Inflammatory macrophage (primary cell): Measurements from ENCODE around the gene LARP4B.

Source experiments
- DNase-seq, 2 donors: peaks; one replicate each; pipeline ENCODE4 v3.0.0-alpha.2; 2020 to 2022

The LARP4B gene

DNA sequence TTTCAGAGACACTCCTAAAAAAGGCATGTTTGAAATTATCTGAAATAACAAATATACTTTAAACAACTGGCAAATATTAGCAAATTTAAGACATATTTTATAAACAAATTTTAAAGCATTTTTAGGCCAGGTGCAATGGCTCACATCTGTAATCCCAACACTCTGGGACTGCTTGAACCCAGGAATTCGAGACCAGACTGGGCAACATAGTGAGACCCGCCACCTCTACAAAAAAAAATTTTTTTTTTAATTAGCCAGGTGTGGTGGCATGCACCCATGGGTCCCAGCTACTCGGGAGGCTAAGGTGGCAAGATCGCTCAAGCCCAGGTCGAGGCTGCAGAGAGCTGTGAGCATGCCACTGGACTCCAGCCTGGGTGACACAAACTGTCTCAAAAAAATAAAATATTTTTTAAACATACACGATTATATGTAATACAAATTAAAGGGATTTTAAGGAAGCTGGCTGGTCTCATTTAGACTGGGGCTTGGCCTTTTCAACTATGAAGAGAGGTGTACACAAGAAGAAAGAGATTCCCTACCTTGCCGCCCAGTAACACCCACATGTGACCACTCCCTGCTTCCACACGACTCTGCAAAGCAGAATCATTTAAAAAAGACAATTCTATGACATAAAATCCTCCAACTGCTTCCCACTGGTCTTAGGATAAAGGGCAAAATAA, 7.5 kb downstream of the LARP4B start:
- DNase-seq: no peak

DNA sequence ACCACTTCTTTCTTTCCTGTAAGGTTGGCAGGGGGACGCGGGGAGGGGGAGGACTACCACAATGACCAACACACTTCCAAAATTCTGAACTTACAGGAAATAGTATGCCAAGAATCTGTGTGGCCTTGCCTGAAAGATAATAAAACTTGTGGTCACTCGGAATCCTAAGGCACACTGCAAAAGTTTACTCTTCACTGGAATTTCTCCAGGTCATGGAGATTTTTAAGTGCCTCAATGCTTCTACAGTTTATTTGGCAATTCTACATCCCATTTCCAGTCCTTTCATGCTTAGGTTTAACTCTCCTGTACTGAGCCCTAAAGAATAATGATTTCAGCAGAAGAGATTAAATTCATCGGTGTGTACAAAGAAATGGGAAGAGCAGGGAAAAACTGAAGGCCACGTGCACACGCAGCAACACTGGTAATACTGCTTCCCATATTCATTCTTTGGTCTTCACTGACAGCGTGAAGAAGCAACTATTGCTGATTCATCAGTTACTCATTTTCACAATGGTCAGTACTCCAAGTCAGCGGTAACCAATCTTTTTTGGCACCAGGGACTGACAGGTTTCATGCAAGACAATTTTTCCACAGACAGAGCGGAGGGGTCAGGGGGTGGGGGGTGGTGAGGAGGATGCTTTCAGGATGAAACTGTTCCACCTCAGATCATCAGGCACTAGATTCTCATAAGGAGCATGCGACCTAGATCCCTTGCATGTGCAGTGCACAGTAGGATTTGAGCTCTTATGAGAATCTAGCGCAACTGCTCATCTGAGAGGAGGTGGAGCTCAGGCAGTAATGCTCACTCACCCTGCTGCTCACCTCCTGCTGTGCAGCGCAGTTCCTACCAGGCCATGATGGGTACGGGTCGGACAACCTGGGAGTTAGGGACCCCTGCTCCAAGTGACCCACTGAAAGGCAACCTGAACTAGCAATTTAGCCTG, 9.8 kb downstream of the LARP4B start:
- DNase-seq: peak in 1 of 2 donors; percentile 30

DNA sequence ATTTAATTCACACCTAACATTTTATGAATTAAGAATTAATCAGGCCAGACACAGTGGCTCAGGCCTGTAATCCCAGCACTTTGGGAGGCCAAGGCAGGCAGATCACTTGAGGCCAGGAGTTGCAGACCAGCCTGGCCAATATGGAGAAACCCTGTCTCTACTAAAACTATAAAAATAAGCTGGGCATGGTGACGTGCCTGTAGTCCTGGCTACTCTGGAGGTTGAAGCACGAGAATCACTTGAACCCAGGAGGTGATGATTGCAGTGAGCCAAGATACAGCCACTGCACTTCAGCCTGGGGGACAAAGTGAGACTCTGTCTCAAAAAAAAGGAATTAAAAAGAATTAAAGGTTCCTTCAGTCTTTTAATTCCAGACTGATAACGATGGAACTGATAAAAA, 11.1 kb downstream of the LARP4B start:
- no peak for DNase-seq

DNA sequence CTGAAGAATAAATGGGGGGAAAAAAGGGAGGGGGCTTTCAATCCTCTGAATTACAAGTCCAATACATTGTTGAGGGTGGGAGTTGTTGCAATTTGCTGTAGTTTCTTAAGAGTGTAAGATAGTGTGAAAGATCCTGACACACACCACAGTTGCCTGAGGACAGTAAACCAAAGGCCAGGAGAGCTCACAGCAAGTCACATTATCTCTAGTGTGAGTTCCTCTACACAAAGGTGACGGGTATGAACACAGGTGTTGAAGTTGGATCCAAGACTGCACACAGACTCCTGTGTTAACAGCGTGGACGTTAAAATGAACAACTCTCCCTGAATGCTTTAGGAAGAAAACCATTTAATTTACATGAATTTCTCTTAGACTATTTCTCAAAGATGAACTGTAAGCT, 12.0 kb downstream of the LARP4B start:
- no peak for DNase-seq

DNA sequence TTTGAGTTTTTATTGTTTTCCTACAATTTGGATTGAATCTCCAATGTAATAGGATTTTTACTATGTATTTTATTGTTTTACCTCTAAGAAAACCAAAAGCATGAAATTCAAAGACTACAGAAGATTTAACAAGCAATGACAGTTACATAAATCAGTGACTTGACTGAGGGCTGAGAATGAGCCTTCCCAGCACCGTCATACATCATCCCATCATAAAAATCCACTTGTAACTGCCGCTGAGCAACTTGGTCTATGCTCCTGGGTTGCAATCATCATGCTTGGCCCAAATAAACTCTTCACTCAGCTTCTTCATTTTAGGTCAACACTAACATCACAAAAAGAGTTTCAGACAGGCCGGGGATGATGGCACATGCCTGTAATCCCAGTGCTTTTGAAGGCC, 13.5 kb downstream of the LARP4B start:
- no peak for DNase-seq

DNA sequence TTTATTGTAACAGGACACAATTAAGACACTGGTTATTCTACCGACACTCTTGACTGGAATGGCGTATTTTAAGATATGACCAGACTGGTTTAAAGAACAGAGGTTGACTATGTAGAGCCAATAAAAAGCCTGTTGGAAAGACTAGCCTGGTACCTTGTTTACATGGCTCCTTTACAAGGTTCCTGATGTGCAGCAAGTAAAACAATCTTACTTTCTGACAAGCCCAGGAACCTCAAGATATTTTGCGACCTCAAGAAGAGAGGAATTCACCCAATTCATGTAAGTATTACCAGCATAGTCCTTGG, 14.1 kb downstream of the LARP4B start:
- no peak for DNase-seq

DNA sequence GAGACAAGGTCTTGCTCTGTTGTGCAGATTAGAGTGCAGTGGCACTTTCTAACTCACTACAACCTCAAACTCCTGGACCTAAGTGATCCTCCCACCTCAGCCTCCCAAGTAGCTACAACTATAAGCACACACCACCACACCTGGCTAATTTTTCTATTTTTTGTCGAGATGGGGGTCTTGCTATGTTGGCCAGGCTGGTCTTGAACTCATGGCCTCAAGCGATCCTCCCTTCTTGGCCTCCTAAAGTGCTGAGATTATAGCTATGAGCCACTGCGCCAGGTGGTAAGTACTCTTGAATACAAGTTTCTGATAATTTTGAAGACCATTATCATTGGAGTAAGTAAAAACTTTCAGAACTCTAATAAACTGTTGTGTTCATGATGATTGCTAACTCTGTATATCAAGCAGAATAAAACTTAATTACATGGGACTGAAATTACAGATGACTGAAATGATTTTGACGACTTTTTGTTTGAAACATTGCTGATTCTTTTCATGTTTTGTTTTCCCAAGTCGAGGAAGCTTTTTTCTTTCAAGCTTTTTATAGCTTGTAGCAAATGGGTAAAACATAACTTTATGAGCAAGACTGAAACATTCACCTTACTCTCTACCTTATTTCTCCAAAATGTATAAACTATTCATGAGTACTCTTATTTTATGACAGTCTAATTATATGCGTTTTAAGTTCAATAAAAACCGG, 14.6 kb downstream of the LARP4B start:
- no peak for DNase-seq

DNA sequence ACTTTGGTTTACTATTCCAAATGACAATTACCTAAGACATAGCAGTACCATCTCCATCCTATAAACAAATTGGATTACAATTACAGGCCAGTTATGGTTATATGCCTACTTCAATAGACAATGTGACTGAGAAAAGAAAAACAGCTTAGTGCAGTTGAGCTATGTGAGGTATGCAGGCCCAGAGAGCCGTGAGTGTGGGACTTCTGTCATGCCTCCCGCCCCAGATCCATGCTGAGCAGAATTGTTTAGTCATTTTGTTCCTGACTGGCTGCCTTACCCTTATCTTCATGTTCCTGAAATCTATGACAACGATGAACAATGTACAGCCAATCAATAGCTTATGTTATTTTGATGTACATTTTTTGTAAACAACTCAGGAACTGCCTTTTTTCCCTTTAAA, 21.7 kb downstream of the LARP4B start:
- DNase-seq: no peak

DNA sequence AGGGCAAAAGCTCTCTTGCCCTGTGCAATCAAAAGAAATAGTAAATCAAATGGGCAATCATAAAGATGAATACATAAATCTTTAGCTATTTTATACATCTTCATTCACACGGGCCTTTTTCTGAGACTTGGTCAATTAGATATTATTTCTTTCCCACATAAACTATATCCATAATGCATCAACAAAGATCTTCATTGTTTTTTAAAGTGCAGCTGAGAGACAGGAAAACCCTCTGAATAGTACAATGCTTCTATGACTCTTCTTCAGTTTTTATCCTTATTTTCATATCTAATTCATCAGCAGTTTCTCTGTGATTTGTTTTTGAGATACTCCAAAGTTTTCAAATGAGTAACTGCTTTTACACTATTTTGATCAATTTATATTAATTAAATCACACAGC, 25.5 kb downstream of the LARP4B start:
- no peak for DNase-seq

DNA sequence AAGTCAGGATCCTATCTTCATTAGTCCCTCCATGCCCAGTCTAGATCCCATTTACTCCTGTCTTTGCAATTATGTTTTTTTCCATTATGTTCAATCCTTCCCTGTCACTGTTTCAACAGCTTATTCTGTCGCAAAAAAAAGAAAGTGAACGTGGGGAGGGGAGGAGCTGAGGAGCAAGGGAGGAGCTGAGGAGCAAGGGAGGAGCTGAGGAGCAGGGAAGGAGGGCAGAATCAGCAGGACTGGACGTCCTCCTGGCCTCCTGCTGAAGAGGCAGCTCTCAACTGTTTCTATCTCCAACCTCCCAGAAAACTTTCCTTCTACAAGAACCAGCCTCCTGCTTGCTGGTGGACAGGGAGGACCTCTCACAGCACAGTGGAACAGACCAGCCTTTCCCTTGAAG, 26.0 kb downstream of the LARP4B start:
- DNase-seq: no peak

DNA sequence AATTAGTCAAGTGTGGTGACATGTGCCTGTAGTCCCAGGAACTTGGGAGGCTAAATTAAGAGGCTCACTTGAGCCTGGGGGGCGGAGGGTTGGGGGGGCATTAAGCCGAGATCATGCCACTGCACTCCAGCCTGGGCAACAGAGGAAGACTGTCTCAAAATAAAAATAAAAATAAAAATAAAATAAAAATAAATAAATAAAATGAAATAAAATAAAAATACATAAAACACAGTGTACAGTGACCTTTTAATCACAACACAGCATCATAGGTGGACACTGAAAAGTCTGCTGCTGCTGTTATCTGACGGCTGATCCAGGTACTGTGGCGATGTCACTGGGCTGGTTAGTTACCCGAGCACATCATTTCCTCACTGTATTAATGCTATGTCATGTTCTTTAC, 27.1 kb downstream of the LARP4B start:
- DNase-seq: no peak

DNA sequence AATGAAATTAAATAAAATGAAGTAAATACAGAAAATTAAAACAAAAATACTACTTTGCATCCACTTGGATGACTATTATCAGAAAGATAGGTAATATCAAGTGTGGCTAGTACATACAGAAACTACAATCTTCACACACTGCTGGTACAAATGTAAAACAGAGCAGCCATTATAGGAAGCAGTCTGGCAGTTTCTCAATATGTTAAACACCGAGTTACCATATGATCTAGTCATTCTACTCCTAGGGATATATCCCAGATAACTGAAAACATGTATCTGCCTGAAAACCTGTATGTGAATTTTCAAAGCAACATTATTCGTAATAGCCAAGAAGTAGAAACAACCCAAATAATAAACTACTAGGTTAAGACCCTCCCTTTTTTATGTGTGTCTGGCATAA, 33.4 kb downstream of the LARP4B start:
- DNase-seq: no peak

DNA sequence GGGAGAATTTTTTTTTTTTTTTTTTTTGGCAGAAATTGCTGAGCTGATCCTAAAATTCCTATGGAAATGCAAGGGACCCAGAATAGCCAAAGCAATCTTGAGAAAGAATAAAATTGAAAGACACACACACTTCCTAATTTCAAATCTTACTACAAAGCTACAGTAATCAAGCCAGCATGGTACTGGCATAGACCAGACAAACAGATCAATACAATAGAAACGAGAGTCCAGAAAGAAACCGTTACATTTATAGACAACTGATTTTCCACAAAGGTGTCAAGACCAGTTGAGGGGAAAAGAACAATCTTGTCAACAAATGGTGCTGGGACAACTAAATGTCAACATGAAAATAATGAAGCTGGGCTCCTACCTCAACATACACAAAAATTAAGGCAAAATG, 34.5 kb downstream of the LARP4B start:
- no peak for DNase-seq

DNA sequence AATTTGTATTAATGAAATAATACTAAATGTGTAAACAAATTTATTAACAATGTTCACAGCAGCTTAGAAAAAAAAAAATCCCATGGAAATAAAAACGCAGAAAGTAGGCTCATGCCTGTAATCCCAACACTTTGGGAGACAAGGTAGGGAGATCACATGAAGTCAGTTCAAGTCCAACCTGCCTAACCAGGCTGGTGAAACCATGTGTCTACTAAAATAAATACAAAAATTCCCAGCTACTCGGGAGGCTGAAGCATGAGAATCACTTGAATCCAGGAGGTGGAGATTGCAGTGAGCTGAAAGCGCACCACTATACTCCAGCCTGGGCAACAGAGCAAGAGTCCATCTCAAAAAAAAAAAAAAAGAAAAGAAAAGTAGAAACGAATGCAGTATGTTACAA, 36.2 kb downstream of the LARP4B start:
- DNase-seq: no peak

DNA sequence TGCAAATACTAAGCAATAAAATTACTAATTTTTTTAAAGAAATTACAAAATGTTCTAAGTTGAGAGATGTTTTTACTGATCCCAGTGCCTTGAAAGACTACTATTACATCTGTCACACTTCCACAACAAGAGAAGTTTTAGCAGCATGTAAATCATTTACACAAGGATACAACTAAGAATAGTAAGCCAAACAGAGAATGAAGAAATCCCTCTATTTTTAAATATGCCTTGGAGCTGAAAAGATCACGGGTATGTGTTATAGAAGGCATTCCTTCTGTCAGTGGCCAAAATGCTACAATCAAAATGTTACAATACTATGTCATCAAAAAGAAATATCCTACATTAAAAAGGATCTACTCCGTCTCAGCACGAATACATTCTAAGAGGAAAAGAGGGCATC, 52.6 kb downstream of the LARP4B start:
- no peak for DNase-seq

DNA sequence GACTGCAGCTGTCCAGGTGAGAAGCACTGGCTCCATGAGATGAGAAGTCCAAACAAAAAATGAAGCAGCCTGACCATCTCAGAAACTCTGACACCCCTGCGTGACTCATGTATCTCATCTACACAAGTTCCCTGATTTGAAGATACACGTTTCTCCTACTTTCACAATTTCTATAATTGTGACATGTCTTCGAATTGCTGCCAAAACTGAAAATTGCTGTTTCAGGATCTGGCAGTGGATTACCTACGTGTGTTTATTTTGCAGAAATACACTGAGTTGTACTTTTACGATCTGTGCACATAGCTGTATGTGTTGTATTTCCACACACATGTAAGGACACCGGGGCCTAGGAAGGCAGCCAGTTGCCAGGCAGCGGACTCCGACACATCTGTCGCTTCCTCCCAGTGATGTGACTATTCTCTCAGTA, 53.2 kb downstream of the LARP4B start:
- peak; percentile 18 to 44 for DNase-seq

DNA sequence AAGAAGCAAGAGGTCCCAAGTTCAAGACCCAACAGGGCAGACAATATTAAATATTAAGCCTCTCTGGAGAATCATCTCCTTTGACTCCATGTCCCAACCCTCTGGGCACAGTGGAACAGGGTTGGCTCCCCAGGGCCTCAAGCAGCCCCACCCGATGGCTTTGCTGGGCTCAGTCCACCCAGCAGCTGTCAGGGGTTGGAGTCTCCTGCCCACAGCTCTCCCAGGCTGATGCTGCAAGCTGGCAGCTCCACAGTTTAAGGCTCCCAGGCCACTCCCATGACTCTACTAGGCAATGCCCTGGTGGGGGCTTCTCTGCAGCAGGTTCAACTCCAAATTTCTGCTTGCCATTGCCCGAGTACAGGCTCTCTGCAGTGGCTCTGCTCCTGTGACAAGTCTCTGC, 55.1 kb downstream of the LARP4B start:
- no peak for DNase-seq

DNA sequence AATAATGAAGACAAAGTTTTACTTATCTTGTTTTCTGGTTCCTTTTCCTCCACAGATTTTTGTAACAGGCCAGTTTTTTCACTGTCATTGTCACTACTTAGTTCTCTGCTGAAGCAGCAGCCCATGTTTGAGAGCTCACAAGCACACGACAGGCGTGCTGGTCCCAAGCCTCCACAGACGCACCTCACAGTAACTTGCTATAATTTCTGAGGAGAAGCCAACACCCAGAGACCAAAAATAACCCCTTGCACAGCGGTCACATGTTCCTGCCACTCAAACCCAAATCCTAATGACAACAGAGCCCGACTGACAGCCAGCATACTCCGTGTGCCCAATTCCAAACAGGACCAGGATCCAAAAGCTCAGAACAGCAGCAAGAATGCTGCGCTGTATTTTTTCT, 58.5 kb downstream of the LARP4B start:
- DNase-seq: no peak

DNA sequence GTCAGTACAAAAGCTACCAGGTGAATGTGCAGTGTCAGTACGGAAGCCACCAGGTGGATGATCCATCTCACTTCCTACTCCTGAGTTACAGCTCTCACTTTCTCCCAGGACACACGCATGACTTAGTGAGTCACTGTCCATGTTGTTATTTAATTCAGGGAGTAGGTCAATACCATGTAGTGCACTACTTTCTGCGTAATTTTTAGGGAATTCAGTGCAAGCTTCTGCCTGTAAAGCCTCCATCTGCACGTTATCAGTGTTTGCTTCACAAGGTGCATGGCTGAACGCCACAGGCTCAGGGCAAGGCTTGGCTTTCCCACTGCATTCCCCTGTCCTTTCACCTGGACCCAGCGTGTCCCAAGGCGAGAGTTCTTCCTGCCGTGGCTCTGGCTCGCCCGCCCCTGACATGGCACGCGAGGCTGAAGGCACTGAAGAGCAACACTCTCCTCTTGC, 59.5 kb downstream of the LARP4B start:
- DNase-seq: no peak

DNA sequence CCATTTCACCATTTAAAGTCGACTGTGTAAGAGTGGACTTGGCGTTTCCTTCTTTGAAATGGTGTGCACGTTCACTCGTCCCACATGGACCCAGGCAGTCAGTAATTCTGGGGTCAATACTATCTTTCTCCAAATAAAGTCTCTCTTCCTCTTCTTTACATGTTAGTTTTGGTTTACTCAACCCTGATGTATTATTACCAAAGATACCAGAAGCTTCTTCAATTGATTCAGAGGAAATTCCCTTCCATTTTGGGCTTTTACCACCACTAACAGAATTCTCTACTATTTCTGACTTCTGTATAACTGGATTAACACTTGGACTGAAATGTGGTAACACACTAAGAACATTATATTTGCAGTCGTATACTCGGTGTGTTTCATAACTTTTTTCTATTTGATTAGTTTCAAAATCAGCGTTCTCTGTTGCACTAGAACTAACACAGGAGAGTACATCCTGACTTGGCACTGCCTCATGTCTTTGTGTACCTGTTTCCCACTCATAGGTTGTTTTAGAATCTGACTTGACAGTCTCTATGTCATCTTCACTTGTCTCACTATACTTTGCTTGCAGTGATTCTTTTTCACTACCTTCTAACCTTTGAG, 60.8 kb downstream of the LARP4B start:
- peak; percentile 10 to 56 for DNase-seq

DNA sequence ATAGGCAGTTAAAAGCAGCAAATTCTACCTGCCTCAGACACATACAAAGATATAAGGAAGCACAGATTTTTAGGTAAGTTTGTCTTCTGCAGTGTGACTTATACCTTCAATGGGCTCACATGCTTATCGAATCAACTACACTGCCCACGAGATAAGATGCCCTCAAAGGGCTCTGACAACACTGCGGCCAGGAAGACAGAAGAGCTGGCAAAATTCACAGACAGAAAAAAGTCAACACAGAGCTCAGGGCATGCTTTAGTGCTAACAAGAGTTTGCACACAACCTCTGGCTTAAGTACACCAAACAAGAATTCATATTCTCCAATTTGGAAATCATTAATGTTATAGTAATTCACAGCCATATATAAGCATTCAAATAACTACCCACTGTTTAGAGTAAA, 62.3 kb downstream of the LARP4B start:
- no peak for DNase-seq

DNA sequence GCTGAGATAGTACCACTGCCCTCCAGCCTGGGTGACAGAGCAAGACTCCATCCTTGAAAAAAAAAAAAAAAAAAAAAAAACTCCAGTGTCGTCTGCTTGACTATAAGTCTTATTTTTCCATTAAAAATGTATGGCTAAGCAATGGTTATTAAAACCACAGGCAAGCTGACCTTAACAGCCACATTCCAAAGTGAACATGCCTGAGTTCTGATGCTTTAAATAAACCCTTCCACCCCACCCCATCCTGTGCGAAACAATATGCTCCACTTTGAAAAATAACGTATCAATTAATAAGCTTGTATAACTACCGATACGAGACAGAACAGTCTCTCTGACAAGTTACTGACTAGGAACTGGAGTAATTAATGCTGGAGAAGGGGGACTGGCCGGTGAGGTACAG, 63.7 kb downstream of the LARP4B start:
- no peak for DNase-seq

DNA sequence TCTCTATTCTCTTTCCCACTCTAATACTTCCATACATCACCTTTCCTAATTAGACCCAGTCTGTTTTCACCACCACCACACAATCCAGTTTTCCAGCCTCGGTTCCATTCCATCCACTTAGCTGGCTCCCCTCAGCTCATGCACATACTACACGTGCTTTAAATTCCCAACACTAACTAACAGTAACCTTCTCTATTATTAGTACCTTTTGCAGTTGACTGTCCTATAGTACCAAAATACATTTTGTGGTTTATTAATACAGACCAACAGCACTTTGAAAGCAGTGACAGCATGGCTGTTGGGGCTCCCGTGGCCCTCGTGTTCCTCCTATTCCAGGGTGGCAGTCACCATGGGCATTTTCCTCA, 64.9 kb downstream of the LARP4B start:
- DNase-seq: no peak
